HAP-1 (cell line): ENCODE measurements around the gene CEP41.

Source experiments
- DNase-seq, 2 experiments: peaks; one replicate each; pipeline ENCODE4 v3.0.0-alpha.2; 2016 to 2020; ENCODE audit warnings: low spot score in 2 of 2
- H3K27me3 ChIP-seq: fragments of 250-450 bp; sonication (Bioruptor Pico); 2 replicates; pipeline ENCODE4 v1.5.1; 2020; ENCODE audit warnings: low read depth, mild to moderate bottlenecking, moderate library complexity
- H3K36me3 ChIP-seq: fragments of 250-450 bp; sonication (Bioruptor Pico); replicated peaks from 2 replicates; pipeline ENCODE4 v1.5.1; 2020; ENCODE audit warnings: mild to moderate bottlenecking
- H3K4me1 ChIP-seq: fragments of 250-450 bp; sonication (Bioruptor Pico); 2 replicates; pipeline ENCODE4 v1.5.1; 2020; ENCODE audit warnings: mild to moderate bottlenecking
- H3K4me3 ChIP-seq: fragments of 250-450 bp; sonication (Bioruptor Pico); 2 replicates; pipeline ENCODE4 v1.5.1; 2020; ENCODE audit warnings: mild to moderate bottlenecking, moderate library complexity
- H3K9me3 ChIP-seq: fragments of 250-450 bp; sonication (Bioruptor Pico); 2 replicates; pipeline ENCODE4 v1.5.1; 2020; ENCODE audit warnings: mild to moderate bottlenecking, moderate library complexity
- in situ Hi-C: fragments of 300-500 bp; cut with MboI; formaldehyde crosslinking; loops from 3 replicates; pipeline ENCODE4 v1.14.3; 2020; ENCODE audit warnings: low sequenced_read_pairs, inconsistent platforms, mixed read lengths

Gene CEP41, protein sequence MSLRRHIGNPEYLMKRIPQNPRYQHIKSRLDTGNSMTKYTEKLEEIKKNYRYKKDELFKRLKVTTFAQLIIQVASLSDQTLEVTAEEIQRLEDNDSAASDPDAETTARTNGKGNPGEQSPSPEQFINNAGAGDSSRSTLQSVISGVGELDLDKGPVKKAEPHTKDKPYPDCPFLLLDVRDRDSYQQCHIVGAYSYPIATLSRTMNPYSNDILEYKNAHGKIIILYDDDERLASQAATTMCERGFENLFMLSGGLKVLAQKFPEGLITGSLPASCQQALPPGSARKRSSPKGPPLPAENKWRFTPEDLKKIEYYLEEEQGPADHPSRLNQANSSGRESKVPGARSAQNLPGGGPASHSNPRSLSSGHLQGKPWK

DNA sequence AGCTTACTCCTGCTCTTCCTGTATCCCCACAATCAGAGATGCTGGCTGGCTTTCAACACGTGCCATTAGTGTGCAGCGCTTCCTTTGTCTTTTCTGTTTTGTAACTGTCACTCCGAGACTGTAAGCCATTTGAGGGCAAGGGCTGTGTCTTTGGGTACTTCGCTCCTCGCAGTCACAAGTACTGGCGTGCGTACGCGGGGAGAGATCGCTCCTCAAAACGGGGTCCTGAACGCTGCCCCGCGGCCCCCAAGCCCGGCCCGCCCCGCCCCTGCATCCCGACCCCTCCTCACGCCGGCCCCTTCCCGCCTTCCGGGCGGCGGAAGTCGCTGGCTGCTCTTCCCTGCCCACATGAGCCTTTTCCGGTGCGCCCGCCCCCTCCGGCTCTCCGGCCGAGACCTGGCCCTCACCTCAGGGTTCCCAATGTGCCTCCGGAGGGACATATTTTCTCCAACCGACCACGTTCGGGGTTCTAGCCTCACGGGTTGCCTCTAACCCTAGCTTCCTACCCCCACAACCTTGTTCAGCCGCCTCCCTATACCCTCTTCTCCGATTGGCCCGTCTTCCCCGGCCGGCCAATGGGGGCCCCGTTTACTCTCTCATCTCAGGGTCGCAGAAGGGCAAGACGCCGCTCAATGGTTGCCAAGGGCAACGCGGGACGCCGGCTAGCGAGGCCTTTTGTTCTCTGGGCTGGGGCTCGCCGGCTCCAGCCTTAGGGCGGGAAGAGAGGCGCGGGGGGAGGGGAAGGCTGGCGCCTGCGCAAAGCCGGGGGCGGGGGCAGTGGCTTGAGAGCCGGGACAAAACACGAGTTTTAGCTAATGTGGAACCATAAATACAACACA, at the start of gene CEP41:
CEP41 (minus strand) TSS at position 490 of the 839 bp plus-strand sequence; CDS start at position 440, 50 bp downstream.
- peak; percentile 97 to 98 for DNase-seq

DNA sequence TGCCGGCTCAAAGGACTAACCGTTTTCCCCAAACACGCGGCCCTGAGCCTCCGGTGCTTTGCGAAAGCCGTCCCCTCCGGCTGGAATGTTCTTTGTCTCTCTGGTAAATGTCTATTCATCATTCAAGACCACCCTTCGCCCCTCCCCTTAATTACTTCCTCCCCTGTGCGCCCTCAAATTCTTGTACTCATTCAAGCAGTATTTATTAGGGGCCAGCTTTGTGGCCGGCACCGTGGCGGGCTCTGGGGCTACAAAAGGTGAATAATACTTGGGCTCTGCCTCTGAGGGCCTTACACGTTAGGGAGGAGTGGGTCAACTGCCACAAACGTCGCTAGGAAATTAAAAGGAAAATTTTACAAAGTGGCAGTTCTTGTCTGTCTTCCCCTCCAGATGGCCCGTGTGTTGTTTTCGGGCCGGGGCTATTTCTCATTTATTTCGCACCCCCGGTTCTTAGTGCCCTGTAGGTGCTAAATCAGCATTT, 49.5 kb upstream of the CEP41 start:
- in situ Hi-C loops = no loop called here
- no peaks in the 10 kb centered on the region for H3K36me3 ChIP-seq
- no peak overlapping the region for H3K4me3 ChIP-seq
- no peaks in the 10 kb centered on the region for H3K9me3 ChIP-seq
- DNase-seq = peak in 1 of 2 experiments; percentile 17
- peaks cover 29% of the 10 kb centered on the region for H3K27me3 ChIP-seq
- peaks cover 6% of the 10 kb centered on the region for H3K4me1 ChIP-seq

More for the DNA sequence above, at the start of gene CEP41:
- Histone ChIP-seq H3K27me3 (no peaks in the 10 kb centered on the region), H3K4me1 (peaks cover 23% of the 10 kb centered on the region), H3K36me3 (no peaks in the 10 kb centered on the region; the same call in 1 of the 2 replicates), H3K9me3 (no peaks in the 10 kb centered on the region), H3K4me3 (peak within 1 kb of the TSS; percentile 68)
- in situ Hi-C loops = no loop called here

DNA sequence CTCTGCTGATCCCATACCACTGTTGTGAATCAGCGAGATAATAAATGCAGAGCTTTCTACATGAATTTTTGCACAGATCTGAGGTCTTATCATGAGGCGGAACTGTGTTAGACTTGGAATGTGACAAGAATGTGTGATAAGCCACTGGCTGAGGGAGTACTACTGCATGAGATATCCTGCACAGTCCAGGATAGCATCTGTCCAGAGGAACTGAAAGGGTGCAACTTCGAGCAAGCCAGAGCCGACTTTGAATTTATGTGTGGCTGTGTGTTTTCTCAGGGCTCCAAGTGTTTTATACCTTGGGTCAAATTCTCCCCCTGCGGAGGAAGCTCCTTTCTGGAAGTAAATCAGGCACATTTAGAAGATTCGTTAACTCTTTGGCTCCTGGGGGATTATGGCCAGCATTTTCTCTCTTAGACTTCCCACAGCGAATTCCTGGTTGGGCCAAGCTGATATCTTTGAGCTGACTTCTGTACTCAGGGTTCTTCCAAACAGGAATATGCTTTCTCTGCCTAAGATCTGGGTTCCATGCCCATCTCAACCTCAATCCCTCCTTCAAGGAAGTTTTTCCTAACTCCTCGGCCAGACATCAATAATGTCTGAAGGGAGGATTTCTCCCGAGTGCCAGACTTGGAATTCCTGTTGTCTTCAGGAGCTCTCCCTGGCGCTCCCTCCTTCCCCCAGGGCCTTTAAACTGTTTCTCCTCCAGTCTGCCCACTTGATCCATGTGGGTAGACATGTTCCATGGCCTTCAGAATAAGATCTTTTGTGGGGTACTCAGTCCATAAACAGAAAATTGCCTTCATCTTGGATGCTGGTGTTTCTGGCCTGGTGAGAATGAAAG, 48.5 kb upstream of the CEP41 start:
- Histone ChIP-seq H3K4me3 (no peak overlapping the region), H3K4me1 (peaks cover 6% of the 10 kb centered on the region), H3K9me3 (no peaks in the 10 kb centered on the region), H3K27me3 (peaks cover 27% of the 10 kb centered on the region), H3K36me3 (no peaks in the 10 kb centered on the region)
- in situ Hi-C loops = no loop called here
- no peak for DNase-seq

DNA sequence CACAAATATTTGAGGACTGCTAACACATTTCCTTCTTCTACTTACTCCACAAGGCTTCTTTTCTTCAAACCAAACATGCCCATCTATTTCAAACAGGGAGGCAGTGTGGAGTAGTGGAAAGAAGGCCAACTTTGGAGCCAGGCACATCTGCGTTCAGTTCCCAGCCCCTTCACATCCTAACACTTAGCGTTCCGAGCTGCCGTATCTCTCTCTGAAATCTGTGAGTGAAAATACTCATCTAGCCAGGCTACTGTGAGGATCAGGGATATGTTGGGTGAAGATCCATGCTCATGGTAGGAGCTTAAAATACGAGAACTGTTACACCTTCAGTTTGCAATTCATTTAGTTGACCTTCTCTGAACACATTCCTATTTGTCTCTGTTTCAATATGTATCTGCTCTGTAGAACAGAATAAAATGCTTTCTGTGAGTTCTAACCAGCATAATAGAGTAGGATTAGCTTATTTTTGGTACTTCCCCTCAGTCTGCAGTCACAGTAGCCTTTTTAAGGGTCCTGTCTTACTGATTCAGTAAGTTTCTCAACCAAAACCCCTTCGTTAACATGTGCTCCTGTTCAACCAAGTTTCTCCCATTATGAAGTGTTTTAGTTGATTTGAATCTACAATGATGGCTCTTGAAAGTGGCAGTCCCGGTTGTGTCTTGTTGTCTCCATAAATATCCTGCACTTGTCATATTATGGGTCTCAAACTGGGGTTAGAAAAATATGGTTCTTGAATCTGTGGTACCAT, 47.8 kb upstream of the CEP41 start:
- Histone ChIP-seq H3K27me3 (peaks cover 19% of the 10 kb centered on the region), H3K9me3 (no peaks in the 10 kb centered on the region), H3K36me3 (no peaks in the 10 kb centered on the region), H3K4me1 (peaks cover 6% of the 10 kb centered on the region), H3K4me3 (no peak overlapping the region)
- in situ Hi-C loops = no loop called here
- DNase-seq = no peak

DNA sequence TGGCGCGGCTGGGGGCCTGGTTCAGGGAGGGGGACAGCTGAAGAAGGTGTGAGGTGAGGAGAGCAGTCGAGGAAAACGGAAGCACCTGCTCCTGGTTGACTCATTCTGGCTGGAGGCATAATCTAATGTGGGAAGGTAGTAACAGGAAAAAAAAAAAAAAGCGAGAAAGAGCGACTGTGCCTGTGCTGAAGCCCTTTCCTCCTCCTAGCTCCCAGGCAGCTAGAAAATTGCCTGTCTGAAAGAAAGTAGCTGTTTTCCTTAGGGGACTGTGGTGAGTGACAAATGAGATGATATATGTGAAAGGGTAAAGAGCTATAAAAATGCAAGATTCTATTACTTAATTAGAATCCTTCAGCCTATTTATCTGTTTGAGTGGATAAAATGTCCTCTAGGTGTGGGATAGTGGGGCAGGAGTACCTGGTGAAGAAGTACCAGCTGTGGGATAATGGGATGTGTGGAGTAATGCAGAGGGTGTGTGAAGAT, 46.2 kb upstream of the CEP41 start:
- H3K4me1 ChIP-seq = peaks cover 6% of the 10 kb centered on the region
- no peak overlapping the region for H3K4me3 ChIP-seq

DNA sequence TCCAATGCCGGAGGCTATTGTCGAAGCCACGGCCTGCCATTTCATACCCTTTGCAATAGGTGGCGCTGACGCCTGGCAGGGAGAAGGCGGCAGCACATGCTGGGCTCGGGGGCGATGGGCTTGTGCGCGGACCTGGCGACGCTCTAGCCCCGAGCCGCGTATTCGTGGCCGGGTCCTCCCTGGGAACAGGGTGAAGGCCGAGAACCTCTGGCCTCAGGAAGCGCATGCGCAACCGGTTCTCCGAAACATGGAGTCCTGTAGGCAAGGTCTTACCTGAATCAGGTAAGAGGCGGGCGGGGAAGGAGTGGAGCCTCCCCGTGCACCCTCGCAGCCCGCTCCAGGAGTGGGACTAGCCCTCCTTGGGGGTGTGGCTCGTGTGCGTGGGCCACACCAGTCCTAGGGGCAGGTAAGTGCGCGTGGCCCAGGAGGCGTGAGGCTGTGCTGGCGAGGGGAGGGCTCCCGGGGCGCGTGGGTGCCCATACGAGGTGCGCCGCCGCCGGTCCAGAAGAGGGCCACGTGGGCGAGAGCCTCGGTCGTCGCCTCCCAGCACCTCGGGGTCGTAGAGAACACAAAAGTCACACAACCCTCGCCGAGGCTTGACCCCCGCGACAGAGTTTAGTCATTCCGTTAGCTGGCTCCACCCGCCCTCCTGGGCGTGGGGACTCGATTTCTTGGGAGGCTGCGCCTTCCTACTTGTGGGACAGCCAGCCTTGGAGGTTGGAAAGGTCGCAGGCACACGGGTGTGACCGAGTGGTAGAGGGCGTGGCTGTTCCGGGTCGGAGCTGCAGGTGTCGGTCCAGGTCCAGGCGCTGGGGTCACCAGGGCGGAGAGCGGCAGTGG, 45.5 kb upstream of the CEP41 start:
- no peak for DNase-seq

More for the DNA sequence above, 46.2 kb upstream of the CEP41 start:
- no peak for DNase-seq
- no peaks in the 10 kb centered on the region for H3K9me3 ChIP-seq
- H3K36me3 ChIP-seq = no peaks in the 10 kb centered on the region
- peaks cover 4% of the 10 kb centered on the region for H3K27me3 ChIP-seq
- in situ Hi-C loops = no loop called here

DNA sequence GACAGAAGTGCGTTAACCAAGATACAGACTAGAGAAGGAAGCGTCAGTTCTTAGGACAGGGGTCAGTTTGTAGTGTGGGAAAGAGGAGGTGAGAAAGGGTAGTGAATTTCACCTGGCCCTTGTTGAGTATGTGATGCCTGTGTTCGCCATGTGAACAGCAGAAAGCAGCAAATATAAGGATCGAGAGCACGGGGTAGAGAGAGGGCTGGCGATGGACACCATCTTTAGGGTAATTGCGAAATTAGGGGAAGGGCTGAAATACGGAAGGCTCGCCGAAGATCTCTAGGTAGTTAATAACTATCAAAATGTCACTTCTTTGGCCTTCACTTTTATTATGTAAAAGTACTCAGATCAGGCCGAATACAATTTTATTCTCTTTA, 44.9 kb upstream of the CEP41 start:
- in situ Hi-C loops = no loop called here
- Histone ChIP-seq H3K9me3 (no peaks in the 10 kb centered on the region), H3K4me3 (no peak overlapping the region), H3K4me1 (no peaks in the 10 kb centered on the region), H3K27me3 (no peaks in the 10 kb centered on the region), H3K36me3 (no peaks in the 10 kb centered on the region)
- no peak for DNase-seq

More for the DNA sequence above, 45.5 kb upstream of the CEP41 start:
- H3K9me3 ChIP-seq = no peaks in the 10 kb centered on the region
- peaks cover 2% of the 10 kb centered on the region for H3K4me1 ChIP-seq
- no peaks in the 10 kb centered on the region for H3K36me3 ChIP-seq
- no peaks in the 10 kb centered on the region; the same call in 1 of the 2 replicates for H3K27me3 ChIP-seq
- in situ Hi-C loops = no loop called here
- H3K4me3 ChIP-seq = no peak overlapping the region

DNA sequence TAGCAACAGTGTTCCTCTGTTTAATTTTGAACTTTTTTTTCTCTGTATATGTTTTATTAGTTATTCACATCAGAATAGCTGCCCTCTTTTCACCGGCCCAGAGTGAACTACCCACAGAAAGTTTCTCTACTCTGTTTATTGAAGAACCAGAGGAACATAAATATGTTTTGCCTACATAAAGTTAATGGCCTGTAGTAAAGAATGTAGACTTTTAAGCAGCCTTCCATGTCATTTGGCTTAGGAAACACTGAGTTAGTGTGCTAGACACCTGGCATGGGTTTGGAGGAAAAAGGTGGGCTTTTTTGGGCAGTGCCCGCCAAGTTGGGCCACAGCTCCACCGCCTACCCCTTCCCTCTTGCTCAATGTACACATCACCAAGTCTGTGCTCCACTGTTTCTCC, 42.2 kb upstream of the CEP41 start:
- H3K4me1 ChIP-seq = no peaks in the 10 kb centered on the region
- H3K36me3 ChIP-seq = no peaks in the 10 kb centered on the region
- no peak for DNase-seq
- H3K4me3 ChIP-seq = no peak overlapping the region
- no peaks in the 10 kb centered on the region for H3K27me3 ChIP-seq
- in situ Hi-C loops = no loop called here
- no peaks in the 10 kb centered on the region for H3K9me3 ChIP-seq

DNA sequence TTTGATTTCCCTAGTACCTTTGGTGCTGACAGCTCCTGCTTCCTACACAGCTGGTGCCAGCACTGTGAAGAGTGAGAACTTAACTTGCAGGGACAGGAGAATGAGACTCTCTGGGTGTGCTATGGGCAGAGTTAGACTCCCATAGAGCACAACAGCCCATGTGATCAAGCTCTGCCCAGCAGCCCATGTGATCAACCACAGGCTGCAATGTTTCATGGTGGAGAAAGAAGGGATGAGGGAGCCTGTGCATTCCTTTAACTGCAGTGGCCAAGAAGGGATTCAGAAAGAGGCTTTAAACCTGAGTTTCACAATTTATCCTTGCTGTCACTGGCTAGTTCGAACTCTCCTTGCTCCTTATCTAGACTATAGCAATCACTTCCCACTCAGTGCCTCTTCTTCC, 41.1 kb upstream of the CEP41 start:
- Histone ChIP-seq H3K9me3 (no peaks in the 10 kb centered on the region), H3K4me3 (no peak overlapping the region), H3K36me3 (no peaks in the 10 kb centered on the region), H3K4me1 (no peaks in the 10 kb centered on the region), H3K27me3 (no peaks in the 10 kb centered on the region)
- in situ Hi-C loops = no loop called here
- no peak for DNase-seq

DNA sequence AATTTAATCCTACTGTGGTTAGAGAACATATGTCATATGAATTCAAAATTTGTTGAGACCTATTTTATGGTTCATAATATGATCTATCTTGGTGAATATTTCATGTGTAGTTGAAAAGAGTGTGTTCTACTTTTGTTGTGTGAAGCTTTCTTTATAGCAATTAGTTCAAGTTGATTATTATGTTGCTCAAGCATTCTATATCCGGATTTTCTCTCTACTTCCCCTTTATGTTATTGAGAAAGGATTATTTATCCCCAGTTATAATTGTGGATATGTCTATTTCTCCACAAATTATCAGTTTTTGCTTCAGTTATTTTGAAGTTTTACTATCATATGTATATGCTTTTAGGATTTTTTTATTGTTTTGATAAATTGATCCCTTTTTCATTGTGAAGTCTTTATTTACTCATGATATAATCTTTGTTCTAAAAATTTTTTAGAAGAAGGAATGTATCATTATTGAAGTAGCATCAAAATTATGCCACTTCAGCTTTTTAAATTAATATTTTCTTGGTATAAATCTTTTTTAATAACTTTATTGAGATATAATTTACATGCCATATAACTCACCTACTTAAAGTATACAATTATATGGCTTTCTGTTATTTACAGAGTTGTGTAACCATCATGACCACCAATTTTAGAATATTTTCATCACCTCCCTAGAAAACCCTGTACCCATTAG, 39.0 kb upstream of the CEP41 start:
- Histone ChIP-seq H3K9me3 (no peaks in the 10 kb centered on the region), H3K4me3 (no peak overlapping the region), H3K4me1 (no peaks in the 10 kb centered on the region), H3K36me3 (no peaks in the 10 kb centered on the region), H3K27me3 (no peaks in the 10 kb centered on the region)
- DNase-seq = no peak
- in situ Hi-C loops = no loop called here

DNA sequence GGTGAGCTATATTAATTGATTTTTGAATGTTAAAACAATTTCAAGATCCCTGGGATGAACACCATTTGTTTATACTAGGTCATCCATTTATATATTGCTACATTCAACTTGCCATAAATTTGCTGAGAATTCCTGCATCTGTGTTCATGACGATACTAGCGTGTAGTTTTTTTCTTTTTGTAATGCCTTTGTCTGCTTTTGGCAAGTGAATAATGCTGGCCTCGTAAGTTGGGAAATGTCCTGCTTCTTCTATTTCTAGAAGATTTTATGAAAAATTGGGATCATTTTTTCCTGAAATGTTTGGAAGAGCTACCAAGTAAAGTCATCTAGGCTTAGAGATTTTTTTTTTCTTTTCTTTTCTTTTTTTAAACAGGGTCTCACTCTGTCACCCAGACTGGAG, 38.2 kb upstream of the CEP41 start:
- DNase-seq = no peak
- in situ Hi-C loops = no loop called here

More for the DNA sequence above, 38.2 kb upstream of the CEP41 start:
- Histone ChIP-seq H3K27me3 (no peaks in the 10 kb centered on the region), H3K9me3 (no peaks in the 10 kb centered on the region), H3K36me3 (no peaks in the 10 kb centered on the region), H3K4me3 (no peak overlapping the region), H3K4me1 (no peaks in the 10 kb centered on the region)
